ENCODE data around the gene RNPS1. TPM values are rescaled to one million over a fixed set of nuclear protein-coding genes. Genes with fewer than 3 reads are reported as not detected.

The RNPS1 gene
- total RNA-seq, 1 experiment from 2014 or later, result 250 TPM

GRCh38 chr16:2238838-2239675 is 28.9 kb downstream of the RNPS1 start:
- H3K27ac ChIP-seq, result no peak overlapping the region
- intact Hi-C loops (cut with micrococcal nuclease; ENCODE audit: unreplicated experiment), result no loop called here
- H2AFZ ChIP-seq, result no peak overlapping the region
- H3K79me2 ChIP-seq (ENCODE audit: low read depth), result no peaks in the 10 kb centered on the region
- no peaks in the 10 kb centered on the region for H3K9me3 ChIP-seq (ENCODE audit: insufficient read depth, low read depth)
- TF ChIP-seq EZH2 (IDR thresholded peaks at IDR 0.05; ENCODE audit: low read depth) (no peak), CTCF (conservative IDR thresholded peaks at IDR 0.05) (no peak)
- no peaks in the 10 kb centered on the region for H3K27me3 ChIP-seq (ENCODE audit: insufficient read depth, low read depth)
- peaks cover 35% of the 10 kb centered on the region for H3F3A ChIP-seq (ENCODE audit: insufficient read depth, low read depth)
- H3K36me3 ChIP-seq (ENCODE audit: low read depth), result no peaks in the 10 kb centered on the region; the same call in none of the 2 replicates
- no peak overlapping the region for H3K4me2 ChIP-seq
- DNase-seq, result no peak
- H3K4me1 ChIP-seq (replicated peaks; ENCODE audit: insufficient read depth), result no peaks in the 10 kb centered on the region
- ChIA-PET POLR2A (ENCODE audit: unreplicated experiment) (interaction anchor here (0.6 kb wide), 1 partner anchor 54 kb away, joined by 5 read pairs; no protein-coding TSS in a partner anchor), CTCF (no interaction called here)
- BruUV-seq (replicated peaks), result no TSS peak
- no peaks in the 10 kb centered on the region for H3K9me2 ChIP-seq (ENCODE audit: insufficient read depth)
- H4K20me1 ChIP-seq (ENCODE audit: insufficient read depth), result peaks cover 27% of the 10 kb centered on the region
- no peak overlapping the region for H3K4me3 ChIP-seq

GRCh38 chr16:2238150-2238837 is 29.6 kb downstream of the RNPS1 start:
- intact Hi-C loops (cut with micrococcal nuclease; ENCODE audit: unreplicated experiment), result no loop called here
- H3K4me2 ChIP-seq, result no peak overlapping the region
- no peaks in the 10 kb centered on the region for H3K27me3 ChIP-seq (ENCODE audit: insufficient read depth, low read depth)
- no peak overlapping the region for H3K4me3 ChIP-seq
- H3K9me2 ChIP-seq (ENCODE audit: insufficient read depth), result no peaks in the 10 kb centered on the region
- TF ChIP-seq EZH2 (IDR thresholded peaks at IDR 0.05; ENCODE audit: low read depth), result no peak
- TF ChIP-seq CTCF (conservative IDR thresholded peaks at IDR 0.05), result no peak
- no peak overlapping the region for H2AFZ ChIP-seq
- ChIA-PET POLR2A (ENCODE audit: unreplicated experiment) (interaction anchor here (0.6 kb wide), 1 partner anchor 53 kb away, joined by 5 read pairs; no protein-coding TSS in a partner anchor), CTCF (no interaction called here)
- BruUV-seq (replicated peaks), result no TSS peak
- H3K4me1 ChIP-seq (replicated peaks; ENCODE audit: insufficient read depth), result no peaks in the 10 kb centered on the region
- no peak overlapping the region for H3K27ac ChIP-seq
- H4K20me1 ChIP-seq (ENCODE audit: insufficient read depth), result peaks cover 20% of the 10 kb centered on the region
- no peak for DNase-seq
- H3K36me3 ChIP-seq (ENCODE audit: low read depth), result no peaks in the 10 kb centered on the region; the same call in none of the 2 replicates
- H3K9me3 ChIP-seq (ENCODE audit: insufficient read depth, low read depth), result no peaks in the 10 kb centered on the region
- H3F3A ChIP-seq (ENCODE audit: insufficient read depth, low read depth), result peaks cover 35% of the 10 kb centered on the region
- no peaks in the 10 kb centered on the region for H3K79me2 ChIP-seq (ENCODE audit: low read depth)

GRCh38 chr16:2237493-2238149 is 30.3 kb downstream of the RNPS1 start:
- Histone ChIP-seq H3K9me2 (ENCODE audit: insufficient read depth) (no peaks in the 10 kb centered on the region), H3K4me1 (replicated peaks; ENCODE audit: insufficient read depth) (no peaks in the 10 kb centered on the region), H3K4me3 (no peak overlapping the region), H3K9me3 (ENCODE audit: insufficient read depth, low read depth) (no peaks in the 10 kb centered on the region), H3F3A (ENCODE audit: insufficient read depth, low read depth) (peaks cover 35% of the 10 kb centered on the region), H3K4me2 (no peak overlapping the region), H3K79me2 (ENCODE audit: low read depth) (no peaks in the 10 kb centered on the region), H4K20me1 (ENCODE audit: insufficient read depth) (peaks cover 17% of the 10 kb centered on the region; the same call in 1 of the 2 replicates), H3K27ac (no peak overlapping the region), H3K27me3 (ENCODE audit: insufficient read depth, low read depth) (no peaks in the 10 kb centered on the region), H2AFZ (no peak overlapping the region), H3K36me3 (ENCODE audit: low read depth) (no peaks in the 10 kb centered on the region; the same call in 1 of the 2 replicates)
- intact Hi-C loops (cut with micrococcal nuclease; ENCODE audit: unreplicated experiment), result no loop called here
- no peak for DNase-seq
- no TSS peak for BruUV-seq (replicated peaks)
- TF ChIP-seq CTCF (conservative IDR thresholded peaks at IDR 0.05), result no peak
- no peak for TF ChIP-seq EZH2 (IDR thresholded peaks at IDR 0.05; ENCODE audit: low read depth)
- ChIA-PET POLR2A (ENCODE audit: unreplicated experiment) (no interaction called here), CTCF (no interaction called here)

Measured in PC-9 (cell line).